ENCODE results near the gene SSR2. TPM values are rescaled to one million over a fixed set of nuclear protein-coding genes. Genes with fewer than 3 reads are reported as not detected.
A peak's percentile ranks its signal among the peaks of the same experiment; 100 is the strongest.

Gene SSR2
- total and polyA plus RNA-seq, 7 donors = 44.6 to 255 (median 77.5) TPM

GRCh38 chr1:155979597-155980343 lies 41.0 kb downstream of the SSR2 start:
- Histone ChIP-seq H3K36me3 (ENCODE audit: insufficient read depth in 1 of 2, low read depth in 1 of 2) (no peaks in the 10 kb centered on the region), H3K27ac (peak overlapping the region; percentile 89), H3K9me3 (no peaks in the 10 kb centered on the region), H3K27me3 (ENCODE audit: insufficient read depth in 3 of 3, low read length in 2 of 3) (no peaks in the 10 kb centered on the region), H3K4me3 (peak overlapping the region; percentile 88), H3K4me1 (peaks cover 59% of the 10 kb centered on the region)
- WGBS, 3 donors = 2 to 5% (median 3%) methylated on average over 4 of the region's 4 CpGs
- intact Hi-C loops (cut with DNase I) = no loop called here
- no peak for DNase-seq
- TF ChIP-seq, protein P1, sequence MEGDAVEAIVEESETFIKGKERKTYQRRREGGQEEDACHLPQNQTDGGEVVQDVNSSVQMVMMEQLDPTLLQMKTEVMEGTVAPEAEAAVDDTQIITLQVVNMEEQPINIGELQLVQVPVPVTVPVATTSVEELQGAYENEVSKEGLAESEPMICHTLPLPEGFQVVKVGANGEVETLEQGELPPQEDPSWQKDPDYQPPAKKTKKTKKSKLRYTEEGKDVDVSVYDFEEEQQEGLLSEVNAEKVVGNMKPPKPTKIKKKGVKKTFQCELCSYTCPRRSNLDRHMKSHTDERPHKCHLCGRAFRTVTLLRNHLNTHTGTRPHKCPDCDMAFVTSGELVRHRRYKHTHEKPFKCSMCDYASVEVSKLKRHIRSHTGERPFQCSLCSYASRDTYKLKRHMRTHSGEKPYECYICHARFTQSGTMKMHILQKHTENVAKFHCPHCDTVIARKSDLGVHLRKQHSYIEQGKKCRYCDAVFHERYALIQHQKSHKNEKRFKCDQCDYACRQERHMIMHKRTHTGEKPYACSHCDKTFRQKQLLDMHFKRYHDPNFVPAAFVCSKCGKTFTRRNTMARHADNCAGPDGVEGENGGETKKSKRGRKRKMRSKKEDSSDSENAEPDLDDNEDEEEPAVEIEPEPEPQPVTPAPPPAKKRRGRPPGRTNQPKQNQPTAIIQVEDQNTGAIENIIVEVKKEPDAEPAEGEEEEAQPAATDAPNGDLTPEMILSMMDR (IDR thresholded peaks at IDR 0.05) = no peak
- peak; percentile 61 to 85 (median 80) for ATAC-seq

- peak overlapping the region; percentile 89 for H3K27ac ChIP-seq
- WGBS, 3 donors = 2 to 8% (median 3%) methylated on average over 7 to 8 of the region's 8 CpGs
- no peaks in the 10 kb centered on the region for H3K27me3 ChIP-seq (ENCODE audit: insufficient read depth in 3 of 3, low read length in 2 of 3)
- ATAC-seq (peak in 3 of 4 donors; percentile 37 to 52 (median 39)), DNase-seq (no peak)
- no peaks in the 10 kb centered on the region for H3K36me3 ChIP-seq (ENCODE audit: insufficient read depth in 1 of 2, low read depth in 1 of 2)
- peaks cover 64% of the 10 kb centered on the region for H3K4me1 ChIP-seq
- TF ChIP-seq, protein P1 (IDR thresholded peaks at IDR 0.05) = no peak
- no peaks in the 10 kb centered on the region for H3K9me3 ChIP-seq
- intact Hi-C loops (cut with DNase I) = no loop called here
- H3K4me3 ChIP-seq = peak overlapping the region; percentile 88
These were observed 41.8 kb downstream of the SSR2 start for GRCh38 chr1:155978973-155979429.

- TF ChIP-seq, protein P1 (IDR thresholded peaks at IDR 0.05) = no peak
- ATAC-seq = peak; percentile 64 to 70 (median 66)
- peak within 1 kb of the TSS; percentile 88 for H3K4me3 ChIP-seq
- no peaks in the 10 kb centered on the region for H3K36me3 ChIP-seq (ENCODE audit: insufficient read depth in 1 of 2, low read depth in 1 of 2)
- H3K27me3 ChIP-seq (ENCODE audit: insufficient read depth in 3 of 3, low read length in 2 of 3) = no peaks in the 10 kb centered on the region
- intact Hi-C loops (cut with DNase I) = no loop called here
- no peaks in the 10 kb centered on the region for H3K9me3 ChIP-seq
- DNase-seq = peak; percentile 85 to 87
- 0 to 1% (median 1%) methylated on average over 39 to 52 of the region's 52 CpGs for WGBS, 3 donors
- H3K4me1 ChIP-seq = peaks cover 64% of the 10 kb centered on the region
- H3K27ac ChIP-seq = peak within 1 kb of the TSS; percentile 89
These were observed 42.3 kb downstream of the SSR2 start, which contains the start of gene ARHGEF2 for GRCh38 chr1:155978325-155978972. ARHGEF2 (minus strand) TSS chr1:155978547; CDS start chr1:155978427, 120 bp downstream.

GRCh38 chr1:155977690-155978324 lies 42.9 kb downstream of the SSR2 start:
- peak; percentile 51 to 70 for DNase-seq
- H3K9me3 ChIP-seq = no peaks in the 10 kb centered on the region
- no peaks in the 10 kb centered on the region for H3K36me3 ChIP-seq (ENCODE audit: insufficient read depth in 1 of 2, low read depth in 1 of 2)
- H3K4me3 ChIP-seq = peak overlapping the region; percentile 88
- peaks cover 68% of the 10 kb centered on the region for H3K4me1 ChIP-seq
- peak; percentile 48 to 69 (median 54) for ATAC-seq
- WGBS, 3 donors = 2 to 8% (median 3%) methylated on average over 13 to 52 of the region's 52 CpGs
- no peaks in the 10 kb centered on the region for H3K27me3 ChIP-seq (ENCODE audit: insufficient read depth in 3 of 3, low read length in 2 of 3)
- TF ChIP-seq, protein P1 (IDR thresholded peaks at IDR 0.05) = no peak
- peak overlapping the region; percentile 89 for H3K27ac ChIP-seq
- intact Hi-C loops (cut with DNase I) = loop anchor here in 1 of 2 donors (2.0 kb wide), 1 partner anchor 15 kb away; no protein-coding TSS in a partner anchor

Data from psoas muscle (tissue), 8 donors.